ENCODE data around the gene LAMC2.

DNA sequence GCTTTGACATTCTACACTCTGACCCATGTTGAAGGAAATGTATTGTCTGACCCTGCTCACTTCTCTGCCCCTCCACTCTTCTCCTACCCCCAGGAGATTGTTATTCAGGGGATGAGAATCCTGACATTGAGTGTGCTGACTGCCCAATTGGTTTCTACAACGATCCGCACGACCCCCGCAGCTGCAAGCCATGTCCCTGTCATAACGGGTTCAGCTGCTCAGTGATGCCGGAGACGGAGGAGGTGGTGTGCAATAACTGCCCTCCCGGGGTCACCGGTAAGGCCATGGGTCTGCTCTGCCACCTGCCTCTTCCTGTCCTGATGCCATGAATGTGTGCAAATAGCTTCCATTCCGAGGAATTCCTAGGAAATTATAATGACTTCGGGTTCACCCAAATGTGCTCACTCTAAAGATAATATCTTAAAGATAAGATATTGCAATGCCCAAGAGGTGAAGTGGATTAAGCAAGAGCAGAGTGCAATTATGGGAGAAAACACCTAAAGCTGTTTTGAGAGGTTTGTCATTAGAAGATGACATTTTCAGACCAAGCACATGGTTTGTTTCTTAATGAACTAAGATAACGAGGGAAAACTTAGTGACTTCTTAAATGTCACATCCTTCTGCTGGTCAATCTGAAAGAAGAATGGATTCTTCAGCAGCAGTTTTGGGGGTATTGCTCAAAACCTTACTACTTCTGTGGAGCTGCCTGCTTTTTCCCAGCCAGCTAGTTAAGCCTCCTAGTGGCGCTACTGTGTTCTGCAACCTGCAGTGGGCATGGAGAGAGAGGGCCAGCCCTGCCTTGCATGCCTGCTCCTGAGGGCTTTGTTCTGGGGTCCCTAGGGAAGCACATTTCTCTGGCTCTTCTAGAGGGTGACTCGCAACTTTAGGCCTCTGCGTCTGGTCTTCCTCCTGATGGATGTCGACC lies 41.6 kb downstream of the LAMC2 start:
- peak; percentile 68 to 81 (median 75) for TF ChIP-seq CTCF (optimal IDR thresholded peaks at IDR 0.05 in 1 of 3, IDR thresholded peaks at IDR 0.05 in 1 of 3, conservative IDR thresholded peaks at IDR 0.05 in 1 of 3; ENCODE audit: extremely low read depth in 1 of 3, insufficient read depth in 2 of 3, low read length in 3 of 3)
- no peak for TF ChIP-seq EZH2 (IDR thresholded peaks at IDR 0.05; ENCODE audit: low read length)
